Activated T-helper 1 cell treated with Interleukin-2 at 50 U/mL for 16 hours (primary cell): ENCODE data around the gene ASXL3.

Experiments used
- DNase-seq: peaks from one replicate; pipeline ENCODE4 v3.0.0-alpha.2; 2020; ENCODE audit warnings: low read depth

Gene ASXL3

DNA sequence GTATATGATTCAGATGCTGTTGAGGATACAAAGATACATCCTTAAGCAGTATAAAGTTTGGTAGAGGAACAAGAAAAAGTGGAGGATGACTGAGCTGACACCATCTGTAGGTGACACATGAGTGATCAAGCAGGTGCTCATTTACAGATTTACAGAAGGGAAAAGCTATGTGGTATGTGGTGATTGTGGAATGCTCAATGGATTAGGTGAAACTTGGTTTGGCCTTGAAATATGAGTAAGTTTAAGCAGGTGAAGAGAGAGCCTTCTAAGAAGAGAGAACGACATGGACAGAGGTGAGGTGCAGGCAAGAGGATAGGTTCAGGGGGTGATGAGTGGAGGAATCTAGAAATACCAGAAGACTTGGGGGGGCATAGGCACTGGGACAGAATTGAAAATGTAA, 5.9 kb downstream of the ASXL3 start:
- DNase-seq: no peak

DNA sequence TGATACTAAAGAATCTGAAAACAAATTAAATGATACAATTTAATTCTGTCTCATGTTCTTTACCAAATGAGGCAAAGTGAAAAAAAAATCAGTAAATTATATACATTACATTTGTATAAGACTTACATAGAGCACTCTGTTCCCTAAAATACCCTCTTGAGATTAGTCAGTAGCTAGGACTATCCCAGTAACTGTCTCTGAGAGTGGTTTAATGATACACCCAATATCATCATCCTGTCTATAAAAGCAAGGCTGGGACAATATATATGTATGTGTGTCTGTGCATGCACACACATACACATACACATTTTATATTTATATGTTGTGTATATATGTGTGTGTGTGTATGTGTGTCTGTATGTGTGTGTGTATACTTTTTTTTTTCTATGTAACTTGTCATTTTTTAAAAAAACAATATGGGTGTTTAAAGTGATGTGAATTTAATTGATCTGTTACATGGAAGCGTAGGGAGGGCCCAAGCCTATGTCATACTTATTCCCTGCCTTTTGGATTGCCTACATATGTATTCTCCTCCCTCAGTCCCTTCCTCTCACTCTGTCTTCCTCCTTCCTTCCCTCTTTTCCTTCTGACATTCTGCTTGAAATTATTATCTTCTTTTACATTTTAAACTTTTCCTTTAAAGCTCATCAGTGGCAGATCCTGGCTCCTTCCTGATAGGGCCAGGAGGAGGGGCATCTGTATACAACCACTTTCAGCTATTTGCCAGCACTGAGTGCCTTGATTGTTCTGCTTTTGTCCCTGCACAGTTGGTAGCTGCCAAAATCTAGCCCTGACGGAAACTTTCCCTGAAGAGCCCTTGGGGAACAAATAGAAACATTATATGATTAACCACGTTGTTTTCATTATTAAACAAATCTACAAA, 6.8 kb downstream of the ASXL3 start:
- DNase-seq: no peak

DNA sequence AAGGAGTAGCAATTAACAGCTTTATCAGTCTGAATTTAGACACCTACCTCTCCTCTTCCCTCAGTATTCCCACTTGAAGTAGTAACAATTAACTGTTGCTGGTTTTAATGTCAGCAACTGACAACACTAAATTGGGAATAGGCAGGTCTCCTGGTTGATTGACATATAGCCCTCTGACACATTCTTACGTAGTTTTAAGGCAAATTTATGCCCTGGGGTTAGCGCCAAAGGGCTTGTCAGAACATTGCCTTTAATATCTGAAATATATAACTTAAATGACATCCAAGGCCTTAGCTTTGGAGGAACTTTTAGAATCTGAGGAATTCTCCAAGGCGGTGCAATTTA, 7.4 kb downstream of the ASXL3 start:
- no peak for DNase-seq

DNA sequence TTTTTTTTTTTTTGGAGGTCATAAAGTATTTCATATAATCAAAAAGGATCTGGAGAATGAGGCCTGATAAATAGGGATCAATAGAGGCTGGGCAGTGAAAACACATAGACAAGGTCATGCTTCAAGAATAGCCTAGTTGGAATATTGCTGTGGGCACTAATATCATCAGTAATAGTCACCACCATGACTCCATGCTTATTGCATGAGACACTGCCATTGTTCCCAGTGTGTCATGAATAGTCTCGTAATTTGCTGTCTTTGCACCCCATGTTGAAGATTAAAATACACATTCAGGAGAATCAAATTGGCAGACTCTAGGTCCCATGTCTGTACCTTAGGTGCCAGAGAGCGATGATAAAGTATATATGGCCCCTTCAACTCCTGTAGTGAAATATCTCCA, 10.3 kb downstream of the ASXL3 start:
- no peak for DNase-seq

DNA sequence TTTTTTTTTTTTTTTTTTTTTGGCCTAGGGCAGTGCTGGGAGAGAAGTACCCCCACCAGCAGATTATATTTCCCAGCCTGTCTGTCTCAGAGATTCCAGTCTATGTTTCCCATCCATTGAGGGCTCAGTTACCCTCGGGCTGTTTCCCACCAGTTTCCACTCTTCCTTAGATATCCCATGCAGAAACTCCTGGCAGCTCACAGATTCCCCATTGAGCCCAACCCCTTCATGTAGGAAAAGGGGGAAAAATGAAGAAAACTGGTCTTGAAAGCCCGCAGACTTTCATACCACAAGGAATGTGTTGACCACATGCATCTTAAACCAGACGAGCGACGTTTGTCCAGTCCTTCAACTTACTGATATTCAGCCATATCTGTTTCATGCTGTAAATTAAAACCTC, 15.2 kb downstream of the ASXL3 start:
- DNase-seq: no peak

DNA sequence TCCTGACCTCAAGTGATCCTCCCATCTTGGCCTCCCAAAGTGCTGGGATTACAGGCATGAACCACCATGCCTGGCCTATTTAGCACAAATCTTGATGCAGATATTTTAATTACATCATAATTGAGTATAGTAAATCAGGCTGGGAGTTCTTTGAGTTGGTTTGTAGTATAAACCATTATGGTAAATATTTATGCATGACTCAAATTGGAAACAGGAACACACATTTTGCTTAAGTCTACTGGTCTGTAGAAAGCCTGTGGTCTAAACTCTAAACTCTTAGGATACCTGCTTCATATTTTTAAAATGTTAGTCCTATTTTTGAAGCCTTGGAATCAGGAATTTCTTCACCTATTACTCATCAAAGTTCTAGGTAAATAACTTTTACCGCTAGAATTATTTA, 16.8 kb downstream of the ASXL3 start:
- no peak for DNase-seq

DNA sequence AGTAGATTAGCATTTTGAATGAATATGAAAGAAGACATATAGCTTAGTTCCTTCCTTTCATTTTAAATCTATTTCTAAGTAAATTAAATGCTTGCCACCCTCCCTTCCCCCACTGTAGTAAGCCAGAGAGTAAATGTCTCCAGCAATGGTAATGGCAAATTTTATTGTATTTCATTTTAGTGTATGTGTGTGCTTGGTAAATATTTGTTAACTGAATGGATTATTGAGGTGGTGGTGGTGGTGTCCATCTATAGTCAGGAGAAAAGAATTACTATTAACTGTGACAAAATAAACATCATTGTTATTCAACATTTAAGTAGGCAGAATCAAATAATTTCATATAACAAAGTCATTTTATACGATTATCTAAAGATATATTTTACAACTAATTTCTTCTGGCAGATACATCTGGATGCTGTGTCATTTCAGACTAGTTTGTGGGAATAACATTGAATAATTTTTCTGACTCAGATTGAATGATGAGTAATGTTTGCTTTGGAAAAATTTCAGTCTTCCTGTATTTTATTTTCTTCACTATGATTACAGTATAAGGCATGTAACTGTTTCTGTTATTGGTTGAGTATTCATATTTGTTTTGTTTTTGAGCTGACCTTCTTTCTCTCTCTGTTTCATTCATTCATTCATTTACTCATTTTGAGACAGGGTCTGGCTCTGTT, 18.3 kb downstream of the ASXL3 start:
- no peak for DNase-seq

DNA sequence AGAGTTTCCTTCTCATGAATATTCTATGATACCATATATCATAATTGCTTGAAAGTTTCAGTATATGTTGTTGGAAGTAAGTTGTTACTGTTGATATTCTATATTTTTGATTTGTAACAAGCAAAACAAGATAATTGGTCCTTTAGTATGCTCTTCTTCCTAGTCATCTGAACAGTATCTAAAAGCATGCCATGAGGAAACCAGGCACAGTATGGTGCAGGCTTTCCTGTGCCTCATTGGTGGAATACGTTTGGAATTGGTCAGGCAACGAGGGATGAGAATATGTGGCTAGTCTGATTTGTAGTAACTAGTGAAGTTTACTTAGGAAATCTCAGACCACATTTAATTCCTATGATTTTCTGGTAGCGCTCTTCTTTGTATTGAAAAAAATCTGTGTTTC, 22.8 kb downstream of the ASXL3 start:
- no peak for DNase-seq

DNA sequence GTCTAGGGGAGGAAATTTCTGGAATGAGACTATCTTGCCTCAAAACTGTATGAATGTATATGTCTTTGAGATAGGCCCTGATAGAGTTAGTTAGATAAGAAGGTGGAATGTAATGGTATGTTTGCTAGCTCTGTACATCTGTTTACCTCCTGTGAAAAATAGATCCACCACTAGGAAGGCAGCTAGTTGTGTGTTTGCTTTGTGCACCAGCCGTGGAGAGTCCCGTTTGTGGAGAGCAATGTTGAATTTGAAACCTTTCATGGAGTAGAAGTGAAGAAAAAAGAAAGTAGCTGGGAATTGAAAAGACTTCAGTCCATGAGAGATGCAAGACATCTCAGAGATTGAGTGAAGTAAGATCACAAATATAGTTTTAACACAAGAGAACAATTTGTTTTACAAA, 25.4 kb downstream of the ASXL3 start:
- no peak for DNase-seq

DNA sequence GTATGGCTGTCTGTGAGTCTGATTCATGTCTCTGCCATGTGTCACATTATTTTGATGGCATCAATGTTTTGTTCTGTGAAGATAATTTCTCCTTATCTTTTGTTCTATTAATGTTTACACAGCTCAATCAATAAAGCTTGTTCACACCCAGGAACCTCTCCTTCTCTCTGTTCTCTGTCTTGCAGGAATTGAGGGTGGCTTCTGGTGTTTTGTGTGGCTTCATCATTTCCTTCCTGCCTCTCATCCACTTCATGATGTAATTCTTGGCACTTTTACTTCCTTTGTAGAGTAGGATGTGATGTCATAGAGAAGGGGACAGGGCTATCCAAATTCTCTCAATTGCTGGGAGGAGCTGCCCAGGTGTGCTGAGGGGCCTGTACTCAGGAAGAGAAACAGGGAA, 27.2 kb downstream of the ASXL3 start:
- no peak for DNase-seq

DNA sequence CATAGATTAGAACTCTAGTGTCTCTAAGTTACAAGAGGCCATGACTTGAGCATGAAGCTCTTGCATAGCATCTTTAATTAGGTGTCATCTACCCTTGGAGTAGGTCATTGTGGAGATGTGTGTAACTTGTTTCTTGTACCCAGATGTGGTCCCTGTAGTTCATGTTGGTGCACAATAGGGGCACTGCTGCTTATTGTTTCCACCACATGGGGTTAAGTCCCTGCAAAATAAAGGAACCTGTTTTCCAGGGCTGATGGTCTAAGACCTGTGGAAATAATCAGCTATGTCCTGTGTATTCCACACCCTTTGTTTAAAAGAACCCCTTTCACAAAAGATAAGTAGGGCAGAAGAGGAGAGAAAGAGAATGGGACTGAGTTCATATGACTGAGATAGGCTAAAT, 28.6 kb downstream of the ASXL3 start:
- DNase-seq: no peak

DNA sequence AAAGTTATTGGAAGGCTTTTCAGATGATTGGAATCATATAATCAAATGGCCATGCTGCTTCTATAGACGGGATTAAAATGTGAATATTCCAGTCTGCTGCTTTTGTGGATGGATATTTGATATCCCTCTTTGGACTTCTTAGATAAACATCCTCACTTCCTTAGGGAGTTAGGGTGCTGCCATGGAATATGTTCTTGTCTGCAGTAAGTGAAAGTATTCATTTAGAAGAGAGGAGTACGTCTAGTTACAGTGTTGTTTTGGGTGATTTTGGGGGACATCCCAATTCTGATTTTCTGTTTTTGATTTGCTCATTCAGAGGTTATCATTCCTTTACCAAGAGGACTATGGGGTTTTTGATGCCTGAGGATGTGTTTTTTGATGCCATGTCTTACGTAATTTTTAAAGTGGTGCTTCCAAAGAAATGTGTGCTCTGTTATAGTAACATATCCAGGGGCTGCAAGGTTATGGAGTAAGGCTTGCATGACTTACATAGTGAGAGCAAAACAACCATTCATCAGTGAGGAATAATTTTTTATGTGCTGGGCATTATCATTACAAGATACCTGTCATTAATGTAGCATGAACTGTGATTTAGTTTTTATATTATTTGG, 33.6 kb downstream of the ASXL3 start:
- DNase-seq: no peak

DNA sequence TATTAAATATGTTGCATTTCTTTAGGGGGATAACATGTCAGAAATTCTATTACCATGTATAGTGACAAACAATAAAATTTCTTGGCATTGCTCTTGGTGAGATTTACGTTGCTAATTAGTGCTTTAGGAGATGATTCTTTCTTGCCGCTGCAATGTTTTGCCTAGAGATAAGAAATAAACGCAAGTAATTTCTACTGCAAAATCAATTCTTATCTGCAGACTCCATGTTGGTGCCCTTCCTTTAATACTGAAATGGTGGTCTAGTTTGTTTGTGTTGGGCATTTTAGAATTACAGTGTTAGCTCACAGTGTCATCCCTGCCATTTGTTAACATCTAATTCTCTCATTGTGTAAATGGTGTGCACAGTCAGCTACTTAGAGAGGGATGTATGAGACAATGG, 34.6 kb downstream of the ASXL3 start:
- DNase-seq: no peak

DNA sequence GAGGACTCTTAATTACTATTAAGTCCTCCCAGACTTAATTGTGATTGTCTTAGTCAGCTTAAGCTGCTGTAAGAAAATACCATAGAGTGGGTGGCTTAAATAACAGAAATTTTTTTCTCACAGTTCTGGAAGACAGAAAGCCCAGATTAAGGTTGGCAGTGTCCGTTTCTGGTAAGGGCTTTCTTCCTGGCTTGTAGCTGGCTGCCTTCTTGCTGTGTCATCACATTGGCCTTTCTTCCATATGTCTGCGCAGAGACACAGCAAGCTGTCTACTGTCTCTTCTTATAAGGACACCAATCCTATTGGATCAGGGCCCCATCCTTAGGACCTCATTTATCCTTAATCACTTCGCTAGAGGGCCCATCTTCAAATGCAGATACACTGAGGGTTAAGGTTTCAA, 38.5 kb downstream of the ASXL3 start:
- DNase-seq: no peak

DNA sequence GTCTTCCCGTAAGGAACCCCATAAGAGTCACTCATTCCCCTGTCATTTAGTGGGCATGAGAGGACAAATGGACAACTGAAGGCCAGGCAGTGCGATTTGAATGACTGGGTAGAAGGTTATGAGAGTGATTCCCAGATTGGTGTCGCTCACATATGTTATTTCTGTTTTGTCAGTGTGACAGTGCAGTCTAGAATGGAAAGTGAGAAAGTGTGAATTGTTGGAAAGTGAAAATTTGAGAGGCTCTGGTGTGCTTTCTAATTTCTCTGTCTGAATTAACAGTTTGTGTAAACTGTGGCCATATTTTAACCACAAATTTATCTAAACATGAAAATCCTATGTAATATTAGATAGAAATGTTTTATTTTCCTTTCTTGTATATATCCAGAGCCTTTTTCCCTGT, 49.1 kb downstream of the ASXL3 start:
- DNase-seq: no peak

DNA sequence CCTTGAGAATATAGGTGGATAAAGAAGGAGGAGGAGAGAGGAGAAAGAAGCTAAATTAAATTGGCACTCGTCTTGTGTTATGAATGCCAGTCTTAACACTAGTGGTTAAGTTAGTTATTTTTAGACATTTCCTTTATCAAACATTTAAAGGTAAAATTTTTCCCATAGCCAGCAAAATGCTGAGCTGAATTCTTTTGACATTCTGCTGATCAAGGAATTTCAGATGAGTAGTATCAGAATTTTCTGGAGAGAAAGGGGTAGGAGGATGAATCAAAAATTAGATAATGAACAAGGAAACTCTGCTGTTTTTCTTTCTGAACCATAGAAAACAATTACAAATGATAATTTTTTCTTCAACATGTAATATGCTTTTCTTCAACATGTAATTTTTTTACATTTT, 52.5 kb downstream of the ASXL3 start:
- no peak for DNase-seq

DNA sequence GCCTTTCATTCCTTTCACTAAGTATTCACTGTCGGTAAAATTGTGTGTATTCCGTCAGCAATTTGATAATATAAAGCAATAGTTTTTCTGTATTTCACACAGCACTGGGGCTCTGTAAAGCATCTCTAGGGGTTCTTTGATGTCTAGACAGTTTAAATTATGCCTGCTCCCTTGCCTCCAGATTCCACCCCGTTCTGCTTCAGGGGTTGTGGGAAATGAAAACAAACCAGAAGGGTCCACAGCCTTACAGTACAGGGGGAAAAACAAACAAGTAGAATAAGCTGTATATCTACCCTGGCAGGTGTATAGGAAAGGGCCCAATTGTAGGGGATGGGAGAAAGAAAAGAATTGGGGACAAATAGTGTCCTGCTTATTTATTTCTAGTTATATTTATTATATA, 63.1 kb downstream of the ASXL3 start:
- DNase-seq: no peak

DNA sequence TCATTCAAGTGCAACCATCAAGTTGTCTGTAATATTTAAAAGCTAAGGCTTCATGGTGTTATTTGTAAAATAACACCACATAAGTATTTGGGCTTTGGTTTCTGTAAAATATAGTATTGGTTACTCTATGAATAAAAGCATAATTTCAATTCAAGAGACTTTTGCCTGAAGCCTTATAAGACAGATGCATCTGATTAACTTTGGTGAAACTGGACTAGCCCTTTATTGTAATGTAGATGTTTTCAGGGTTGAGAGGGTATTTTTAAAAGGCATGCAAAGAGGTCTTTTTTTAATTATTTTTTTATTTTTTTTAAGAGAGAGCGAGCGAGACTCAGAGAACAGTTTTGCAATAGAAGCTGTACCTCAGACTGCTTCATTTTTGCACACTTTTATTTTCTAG, 66.5 kb downstream of the ASXL3 start:
- no peak for DNase-seq

DNA sequence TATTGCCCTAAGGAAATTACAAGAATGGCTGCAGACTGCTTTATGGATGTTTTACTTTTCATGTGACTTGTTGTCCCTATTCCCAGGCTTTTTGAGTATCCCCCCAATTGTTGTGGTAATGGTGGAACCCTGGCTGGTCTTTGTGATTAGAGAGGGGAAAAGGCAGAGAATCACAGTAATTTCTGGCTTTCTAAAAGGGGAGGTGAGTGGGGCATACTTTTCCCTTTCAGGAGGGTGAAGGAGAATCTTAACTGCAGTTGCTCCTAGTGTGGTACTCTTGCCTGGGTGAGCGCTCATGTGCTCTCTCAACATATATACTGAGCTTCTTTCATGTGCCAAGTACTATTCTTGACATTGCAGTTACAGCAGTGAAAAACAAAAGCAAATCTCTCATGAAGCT, 69.3 kb downstream of the ASXL3 start:
- DNase-seq: no peak

DNA sequence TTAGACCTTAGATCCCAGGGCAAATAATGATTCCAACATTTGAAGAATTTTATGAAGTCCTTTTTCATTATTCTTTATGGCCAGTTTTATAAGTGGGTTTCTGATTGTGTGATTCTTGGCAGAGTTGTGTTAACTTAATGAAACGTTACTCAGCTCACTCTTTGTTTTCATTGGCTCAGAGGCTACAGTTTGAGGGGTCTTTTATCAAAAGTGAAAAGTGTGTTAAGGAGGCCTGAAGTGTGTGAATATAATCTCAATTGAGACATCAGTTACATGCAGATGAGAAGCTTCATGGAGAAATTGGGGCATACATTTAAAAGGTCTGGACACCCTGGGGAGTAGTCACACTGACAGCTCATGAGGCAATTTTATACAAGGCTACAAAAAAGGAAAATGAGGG, 74.6 kb downstream of the ASXL3 start:
- DNase-seq: no peak

DNA sequence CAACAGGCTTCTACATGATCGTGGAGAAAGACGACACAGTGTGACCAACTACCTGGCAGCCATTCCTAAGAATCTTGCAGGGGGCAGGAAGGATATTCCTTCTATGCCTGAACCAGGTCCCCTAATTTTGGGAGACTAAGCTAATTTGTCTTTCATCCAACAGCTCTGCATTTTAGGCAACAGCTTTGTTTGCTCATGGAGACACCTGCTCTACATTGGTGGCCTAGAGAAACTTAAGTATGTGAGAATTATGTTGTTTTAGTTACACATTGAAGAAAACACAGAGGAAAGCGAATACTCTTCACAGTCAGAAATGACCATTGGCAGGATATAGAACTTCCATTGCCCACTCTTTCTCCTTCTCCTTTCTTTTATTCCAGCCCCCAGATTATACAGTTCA, 75.2 kb downstream of the ASXL3 start:
- no peak for DNase-seq

DNA sequence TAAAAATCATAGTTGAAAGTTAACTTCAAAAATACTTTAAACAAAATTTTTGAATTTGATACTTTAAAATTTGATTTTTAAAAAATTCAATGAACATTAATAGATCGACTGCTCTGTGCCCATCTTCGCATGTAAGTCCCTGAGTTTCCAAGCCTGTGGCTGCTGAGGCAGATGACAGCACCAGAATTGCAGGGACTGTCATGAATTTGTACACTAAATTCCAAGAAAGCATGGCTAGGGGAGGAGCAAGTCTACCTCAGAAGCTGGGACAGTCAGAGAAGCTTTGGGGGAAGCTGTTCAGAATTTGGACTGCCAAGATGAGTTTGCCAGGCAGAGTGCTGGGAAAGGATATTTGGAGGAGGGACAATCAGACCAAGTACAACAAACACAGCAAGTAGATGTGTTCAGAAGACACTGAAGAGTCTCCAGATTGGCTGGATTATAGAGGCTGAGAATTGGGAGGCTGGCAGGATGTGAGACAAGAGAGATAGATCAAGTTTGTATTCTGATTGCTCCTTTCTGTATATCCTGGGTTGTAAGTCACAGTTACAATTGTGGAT, 79.0 kb downstream of the ASXL3 start:
- no peak for DNase-seq

DNA sequence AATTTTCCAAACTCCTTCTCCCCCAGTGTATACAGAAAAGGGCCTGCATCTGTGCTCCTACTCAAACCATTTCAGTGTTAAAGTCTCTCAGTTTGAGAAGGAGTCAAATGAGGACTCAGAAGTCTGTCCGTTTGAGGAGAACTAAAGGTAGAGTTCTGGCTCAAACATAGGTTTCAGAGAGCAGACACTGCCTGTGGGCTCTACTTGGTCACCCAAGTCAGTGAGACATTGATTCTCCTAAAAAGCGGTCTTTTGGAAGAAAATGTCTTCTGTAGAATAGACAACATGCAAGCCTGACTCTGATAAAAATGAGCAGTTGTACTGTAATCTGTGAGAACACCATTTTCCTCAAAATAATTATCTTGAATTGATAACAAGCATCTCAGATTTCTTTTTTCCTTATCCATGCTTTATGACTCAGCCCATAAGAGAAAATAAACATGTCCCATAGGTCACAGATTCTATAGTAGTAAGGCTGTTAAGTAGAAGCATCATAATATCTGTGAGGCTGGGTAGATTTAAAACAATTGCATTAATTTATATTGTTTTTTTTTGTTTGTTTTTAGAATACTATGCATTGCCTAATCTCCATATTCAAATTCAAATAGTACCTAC, 82.8 kb downstream of the ASXL3 start:
- no peak for DNase-seq
